ENCODE results near the gene UGT1A8. TPM values are rescaled to one million over a fixed set of nuclear protein-coding genes. Genes with fewer than 3 reads are reported as not detected.
"Not testable (repeated sequence)": the region's sequence is repeated elsewhere in the genome, so short reads cannot be mapped to it uniquely, and the experiment has no call there.

UGT1A8 gene
- total RNA-seq, 1 donor from 2014 or later = not detected

- no peaks in the 10 kb centered on the region for H3K27me3 ChIP-seq
- DNase-seq (ENCODE audit: low spot score in 2 of 2) = no peak
- intact Hi-C loops (cut with DNase I) = loop anchor here (5.0 kb wide), 1 partner anchor 267 kb away; no protein-coding TSS in a partner anchor
- no peaks in the 10 kb centered on the region for H3K4me1 ChIP-seq
- H3K36me3 ChIP-seq = no peaks in the 10 kb centered on the region
- no peak for TF ChIP-seq CTCF (IDR thresholded peaks at IDR 0.05)
- H3K4me3 ChIP-seq = no peak overlapping the region
- H3K27ac ChIP-seq = no peak overlapping the region
- H3K9me3 ChIP-seq = no peaks in the 10 kb centered on the region
Measured at GRCh38 chr2:233714121-233714520, 96.7 kb downstream of the UGT1A8 start.

GRCh38 chr2:233718552-233718951 lies 101.1 kb downstream of the UGT1A8 start, which contains the start of gene UGT1A4:
TSS of gene UGT1A4 (plus strand) at chr2:233718736. CDS start at chr2:233718821, 85 bp downstream.
- Histone ChIP-seq H3K27me3 (no peaks in the 10 kb centered on the region), H3K4me1 (no peaks in the 10 kb centered on the region), H3K4me3 (no peak within 1 kb of the TSS), H3K9me3 (no peaks in the 10 kb centered on the region), H3K36me3 (no peaks in the 10 kb centered on the region), H3K27ac (no peak within 1 kb of the TSS)
- TF ChIP-seq CTCF (IDR thresholded peaks at IDR 0.05) = no peak
- no peak for DNase-seq (ENCODE audit: low spot score in 2 of 2)
- intact Hi-C loops (cut with DNase I) = no loop called here

DNA sequence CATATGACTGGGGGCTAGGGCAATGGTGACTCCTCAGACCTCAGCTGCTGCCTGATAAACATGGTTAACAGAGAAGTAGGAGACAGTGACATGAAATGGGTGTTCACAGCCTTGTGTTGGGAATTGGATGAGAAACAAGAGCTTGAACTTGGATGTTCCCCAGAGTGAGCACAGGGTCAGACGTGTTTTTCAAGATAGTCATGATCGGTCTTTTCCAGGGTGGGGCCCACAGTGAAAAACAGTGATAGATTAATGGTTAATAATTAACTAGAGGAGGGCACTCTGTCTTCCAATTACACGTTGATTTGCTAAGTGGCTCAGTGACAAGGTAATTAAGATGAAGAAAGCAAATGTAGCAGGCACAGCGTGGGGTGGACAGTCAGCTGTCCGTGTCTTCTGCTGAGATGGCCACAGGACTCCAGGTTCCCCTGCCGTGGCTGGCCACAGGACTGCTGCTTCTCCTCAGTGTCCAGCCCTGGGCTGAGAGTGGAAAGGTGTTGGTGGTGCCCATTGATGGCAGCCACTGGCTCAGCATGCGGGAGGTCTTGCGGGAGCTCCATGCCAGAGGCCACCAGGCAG lies 111.4 kb downstream of the UGT1A8 start, which contains the start of gene UGT1A3:
Gene UGT1A3, plus strand, starts transcription at position 320 of the 579 bp plus-strand sequence. Its CDS starts 85 bp downstream, at position 405.
- no peaks in the 10 kb centered on the region for H3K4me1 ChIP-seq
- no peak for DNase-seq (ENCODE audit: low spot score in 2 of 2)
- H3K4me3 ChIP-seq = no peak within 1 kb of the TSS
- no peaks in the 10 kb centered on the region for H3K36me3 ChIP-seq
- H3K27me3 ChIP-seq = no peaks in the 10 kb centered on the region
- no peak for TF ChIP-seq CTCF (IDR thresholded peaks at IDR 0.05)
- H3K27ac ChIP-seq = no peak within 1 kb of the TSS
- intact Hi-C loops (cut with DNase I) = no loop called here
- no peaks in the 10 kb centered on the region for H3K9me3 ChIP-seq

GRCh38 chr2:233736868-233737653 lies 119.6 kb downstream of the UGT1A8 start:
- H3K36me3 ChIP-seq; H3K9me3 ChIP-seq; H3K4me3 ChIP-seq; H3K4me1 ChIP-seq; intact Hi-C loops (cut with DNase I); H3K27ac ChIP-seq; DNase-seq (ENCODE audit: low spot score in 2 of 2); H3K27me3 ChIP-seq: not testable (repeated sequence)

DNA sequence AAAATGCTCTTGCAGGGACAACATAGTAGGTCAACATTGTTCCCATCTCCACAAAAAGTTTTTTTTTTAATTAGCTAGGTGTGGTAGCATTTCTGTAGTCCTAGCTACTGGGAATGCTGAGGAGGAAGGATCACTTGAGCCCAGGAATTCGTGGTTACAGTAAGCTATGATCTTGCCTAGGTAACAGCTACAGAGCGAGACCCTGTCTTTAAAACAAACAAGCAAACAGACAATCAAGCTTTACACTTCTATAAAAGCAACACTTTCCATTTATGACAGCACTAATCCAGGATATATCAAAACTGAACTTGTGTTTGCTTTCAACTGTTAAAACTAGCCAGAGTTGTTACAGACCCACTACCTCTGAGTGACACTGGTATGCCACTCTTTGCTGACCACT lies 123.4 kb downstream of the UGT1A8 start:
- intact Hi-C loops (cut with DNase I) = no loop called here
- no peaks in the 10 kb centered on the region for H3K27me3 ChIP-seq
- H3K9me3 ChIP-seq = no peaks in the 10 kb centered on the region
- no peak overlapping the region for H3K27ac ChIP-seq
- H3K36me3 ChIP-seq = no peaks in the 10 kb centered on the region
- no peaks in the 10 kb centered on the region for H3K4me1 ChIP-seq
- no peak for DNase-seq (ENCODE audit: low spot score in 2 of 2)
- no peak for TF ChIP-seq CTCF (IDR thresholded peaks at IDR 0.05)
- no peak overlapping the region for H3K4me3 ChIP-seq
